KG1 (cell line): ENCODE measurements around the gene PCDHGA7.
A peak's percentile ranks its signal among the peaks of the same experiment; 100 is the strongest.
"Not testable (repeated sequence)": the region's sequence is repeated elsewhere in the genome, so short reads cannot be mapped to it uniquely, and the experiment has no call there.

Source experiments
- DNase-seq: peaks from one replicate; lab custom pipeline; 2025; lab: John Stamatoyannopoulos, UW

PCDHGA7 gene

GRCh38 chr5:141398608-141399007, 16.1 kb downstream of the PCDHGA7 start:
- no peak for DNase-seq

- no peak for DNase-seq
These were observed 17.2 kb downstream of the PCDHGA7 start for GRCh38 chr5:141399555-141400258.

- DNase-seq: no peak
These were observed 20.2 kb downstream of the PCDHGA7 start, which contains the start of gene PCDHGA9 for GRCh38 chr5:141402553-141403243. PCDHGA9 (plus strand) TSS chr5:141402778; CDS start chr5:141402953, 175 bp downstream.

GRCh38 chr5:141403387-141403786, 20.8 kb downstream of the PCDHGA7 start:
- no peak for DNase-seq

GRCh38 chr5:141407790-141408505, 25.4 kb downstream of the PCDHGA7 start, which contains the start of gene PCDHGB6:
PCDHGB6 (plus strand) TSS chr5:141408021; CDS start chr5:141408203, 182 bp downstream.
- DNase-seq: not testable (repeated sequence)

- DNase-seq: no peak
These were observed 27.2 kb downstream of the PCDHGA7 start for GRCh38 chr5:141409598-141410306.

GRCh38 chr5:141411575-141411974, 29.0 kb downstream of the PCDHGA7 start:
- DNase-seq: no peak

- DNase-seq: peak; percentile 5
These were observed 30.5 kb downstream of the PCDHGA7 start, which contains the start of gene PCDHGA10 for GRCh38 chr5:141412854-141413539. PCDHGA10 (plus strand) TSS chr5:141412987; CDS start chr5:141413176, 189 bp downstream.

- no peak for DNase-seq
These were observed 31.1 kb downstream of the PCDHGA7 start for GRCh38 chr5:141413540-141414069.

GRCh38 chr5:141414548-141415274, 32.2 kb downstream of the PCDHGA7 start:
- not testable (repeated sequence) for DNase-seq

- DNase-seq: not testable (repeated sequence)
These were observed 32.7 kb downstream of the PCDHGA7 start for GRCh38 chr5:141415275-141415618.

- DNase-seq: not testable (repeated sequence)
These were observed 35.1 kb downstream of the PCDHGA7 start, which contains the start of gene PCDHGB7 for GRCh38 chr5:141417494-141418172. PCDHGB7 (plus strand) TSS chr5:141417677; CDS start chr5:141417860, 183 bp downstream.

GRCh38 chr5:141419074-141419880, 36.7 kb downstream of the PCDHGA7 start:
- no peak for DNase-seq

GRCh38 chr5:141420855-141421488, 38.4 kb downstream of the PCDHGA7 start, which contains the start of gene PCDHGA11:
PCDHGA11 (plus strand) TSS chr5:141421051; CDS start chr5:141421228, 177 bp downstream.
- DNase-seq: no peak

- DNase-seq: no peak
These were observed 38.9 kb downstream of the PCDHGA7 start for GRCh38 chr5:141421489-141421855.

- no peak for DNase-seq
These were observed 40.3 kb downstream of the PCDHGA7 start for GRCh38 chr5:141422742-141423291.

- DNase-seq: no peak
These were observed 45.4 kb downstream of the PCDHGA7 start for GRCh38 chr5:141427783-141428426.
